Astrocyte (in vitro differentiated cells and primary cell): ENCODE measurements around the gene HS6ST2. TPM values are rescaled to one million over a fixed set of nuclear protein-coding genes. Genes with fewer than 3 reads are reported as not detected.

Experiments used
- DNase-seq: peaks from one replicate; pipeline ENCODE4 v3.0.0-alpha.2; 2010; ENCODE audit warnings: low read depth
- FAIRE-seq: peaks from 2 replicates; lab custom pipeline; 2011; peaks lifted over from hg19 to GRCh38; lab: Jason Lieb, UNC
- H2AFZ ChIP-seq: 2 replicates; pipeline ENCODE4 v1.6.0; 2012; ENCODE audit warnings: low read depth, low read length, inconsistent platforms
- H3K27ac ChIP-seq: 2 replicates; pipeline ENCODE4 v1.5.1; 2011; ENCODE audit warnings: low read depth, low read length, inconsistent platforms
- H3K27me3 ChIP-seq: 2 replicates; pipeline ENCODE4 v1.6.0; 2011; ENCODE audit warnings: low read length, inconsistent platforms; ENCODE audit not compliant: insufficient read depth
- H3K36me3 ChIP-seq: 2 replicates; pipeline ENCODE4 v1.5.1; 2011; ENCODE audit warnings: low read length, inconsistent platforms; ENCODE audit not compliant: insufficient read depth
- H3K4me1 ChIP-seq: 2 replicates; pipeline ENCODE4 v1.5.1; 2011; ENCODE audit warnings: low read length, inconsistent platforms; ENCODE audit not compliant: insufficient read depth
- H3K4me2 ChIP-seq: 2 replicates; pipeline ENCODE4 v1.6.0; 2012; ENCODE audit warnings: low read length, inconsistent platforms
- H3K4me3 ChIP-seq: 2 replicates; pipeline ENCODE4 v1.5.1; 2011; ENCODE audit warnings: low read depth, mild to moderate bottlenecking, low read length, inconsistent platforms; ENCODE audit not compliant: insufficient read depth
- H3K79me2 ChIP-seq: 2 replicates; pipeline ENCODE4 v1.6.0; 2012; ENCODE audit warnings: mild to moderate bottlenecking, low read length, inconsistent platforms; ENCODE audit not compliant: insufficient read depth
- H3K9ac ChIP-seq: 2 replicates; pipeline ENCODE4 v1.6.0; 2012; ENCODE audit warnings: mild to moderate bottlenecking, low read length, inconsistent platforms
- H3K9me3 ChIP-seq: 2 replicates; pipeline ENCODE4 v1.5.1; 2012; ENCODE audit warnings: low read depth, mild to moderate bottlenecking, low read length, inconsistent platforms; ENCODE audit not compliant: insufficient read depth
- H4K20me1 ChIP-seq: 2 replicates; pipeline ENCODE4 v1.6.0; 2012; ENCODE audit warnings: low read length, inconsistent platforms; ENCODE audit not compliant: insufficient read depth
- H3K27ac Mint-ChIP-seq: one replicate; pipeline ENCODE4 v1.8.0; 2021; ENCODE audit warnings: mild to moderate bottlenecking, mixed read lengths; ENCODE audit not compliant: unreplicated experiment
- H3K27me3 Mint-ChIP-seq: one replicate; pipeline ENCODE4 v1.8.0; 2021; ENCODE audit warnings: low read depth, mixed read lengths; ENCODE audit not compliant: unreplicated experiment
- H3K36me3 Mint-ChIP-seq: one replicate; pipeline ENCODE4 v1.8.0; 2021; ENCODE audit warnings: low read depth, mixed read lengths; ENCODE audit not compliant: unreplicated experiment
- H3K4me1 Mint-ChIP-seq: one replicate; pipeline ENCODE4 v1.8.0; 2021; ENCODE audit warnings: low read depth, mixed read lengths; ENCODE audit not compliant: unreplicated experiment
- H3K4me3 Mint-ChIP-seq: one replicate; pipeline ENCODE4 v1.8.0; 2021; ENCODE audit warnings: mild to moderate bottlenecking, moderate library complexity, mixed read lengths; ENCODE audit not compliant: unreplicated experiment
- H3K9me3 Mint-ChIP-seq: one replicate; pipeline ENCODE4 v1.8.0; 2021; ENCODE audit warnings: mild to moderate bottlenecking, mixed read lengths; ENCODE audit not compliant: unreplicated experiment
- EZH2 ChIP-seq: IDR thresholded peaks from 2 replicates; pipeline ENCODE4 v1.6.1; 2012; ENCODE audit warnings: mild to moderate bottlenecking, low read length, inconsistent platforms; ENCODE audit not compliant: insufficient read depth
- total RNA-seq: library from RNA; stranded (reverse); gene quantifications from 2 replicates; pipeline ENCODE4 v1.2.1, GENCODE V29; 2021
- TF ChIP-seq, protein P1 (sequence below): IDR thresholded peaks from 2 replicates; pipeline ENCODE4 v1.5.1; 2011; ENCODE audit warnings: low read depth, mild to moderate bottlenecking, inconsistent platforms, low read length, moderate library complexity; ENCODE audit not compliant: insufficient read depth

The HS6ST2 gene
- total RNA-seq, 1 donor from 2014 or later: 12.9 TPM

DNA sequence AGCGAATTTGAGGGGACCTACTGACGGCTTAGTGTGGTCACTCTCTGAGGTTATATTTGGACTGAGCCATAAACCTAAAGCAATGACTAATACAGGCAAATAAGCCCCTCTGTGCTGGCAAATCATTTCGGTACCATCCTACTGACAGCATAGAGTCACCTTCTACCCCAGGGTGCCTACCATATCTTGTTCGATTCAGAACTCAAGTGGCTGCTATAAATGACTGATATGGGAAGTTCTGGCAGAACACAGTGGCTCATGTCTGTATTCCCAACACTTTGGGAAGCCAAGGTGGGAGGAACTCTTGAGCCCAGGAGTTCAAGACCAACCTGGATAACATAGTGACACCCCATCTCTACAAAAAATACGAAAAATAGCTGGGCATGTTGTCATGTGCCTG, 243.5 kb downstream of the HS6ST2 start:
- Histone ChIP-seq H3K9ac (no peak overlapping the region), H3K27ac (no peak overlapping the region), H3K27me3 (no peaks in the 10 kb centered on the region), H3K36me3 (no peaks in the 10 kb centered on the region), H3K9me3 (no peaks in the 10 kb centered on the region), H4K20me1 (no peaks in the 10 kb centered on the region), H3K4me1 (no peaks in the 10 kb centered on the region), H3K79me2 (no peaks in the 10 kb centered on the region), H2AFZ (no peak overlapping the region), H3K4me3 (no peak overlapping the region), H3K4me2 (no peak overlapping the region)
- Mint-ChIP-seq H3K36me3 (no peaks in the 10 kb centered on the region), H3K4me3 (no peak overlapping the region), H3K27me3 (no peaks in the 10 kb centered on the region), H3K4me1 (peaks cover 10% of the 10 kb centered on the region), H3K9me3 (no peaks in the 10 kb centered on the region), H3K27ac (no peak overlapping the region)
- TF ChIP-seq EZH2: no peak
- TF ChIP-seq, protein P1, sequence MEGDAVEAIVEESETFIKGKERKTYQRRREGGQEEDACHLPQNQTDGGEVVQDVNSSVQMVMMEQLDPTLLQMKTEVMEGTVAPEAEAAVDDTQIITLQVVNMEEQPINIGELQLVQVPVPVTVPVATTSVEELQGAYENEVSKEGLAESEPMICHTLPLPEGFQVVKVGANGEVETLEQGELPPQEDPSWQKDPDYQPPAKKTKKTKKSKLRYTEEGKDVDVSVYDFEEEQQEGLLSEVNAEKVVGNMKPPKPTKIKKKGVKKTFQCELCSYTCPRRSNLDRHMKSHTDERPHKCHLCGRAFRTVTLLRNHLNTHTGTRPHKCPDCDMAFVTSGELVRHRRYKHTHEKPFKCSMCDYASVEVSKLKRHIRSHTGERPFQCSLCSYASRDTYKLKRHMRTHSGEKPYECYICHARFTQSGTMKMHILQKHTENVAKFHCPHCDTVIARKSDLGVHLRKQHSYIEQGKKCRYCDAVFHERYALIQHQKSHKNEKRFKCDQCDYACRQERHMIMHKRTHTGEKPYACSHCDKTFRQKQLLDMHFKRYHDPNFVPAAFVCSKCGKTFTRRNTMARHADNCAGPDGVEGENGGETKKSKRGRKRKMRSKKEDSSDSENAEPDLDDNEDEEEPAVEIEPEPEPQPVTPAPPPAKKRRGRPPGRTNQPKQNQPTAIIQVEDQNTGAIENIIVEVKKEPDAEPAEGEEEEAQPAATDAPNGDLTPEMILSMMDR: no peak
- DNase-seq (no peak), FAIRE-seq (peak; percentile 43)

DNA sequence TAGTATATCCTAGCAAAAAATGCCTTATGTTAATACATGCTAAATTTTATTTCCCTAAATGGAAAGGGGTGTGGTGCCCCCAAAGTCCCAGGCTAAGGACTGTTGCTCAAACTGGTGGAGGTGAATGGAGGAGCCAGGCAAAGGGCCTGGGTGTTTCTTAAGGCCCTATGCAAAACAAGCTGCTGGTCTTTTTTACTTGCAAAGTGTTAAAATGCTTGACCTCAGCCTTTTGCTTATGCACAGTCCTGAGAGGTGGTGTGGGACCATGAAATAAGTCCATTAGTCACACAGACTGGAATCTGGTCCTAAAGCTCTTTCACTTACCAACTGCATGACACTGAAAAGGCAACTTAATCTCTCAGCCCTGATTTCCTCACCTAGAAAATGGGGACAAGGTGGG, 246.1 kb downstream of the HS6ST2 start:
- Histone ChIP-seq H2AFZ (no peak overlapping the region), H3K9me3 (no peaks in the 10 kb centered on the region), H3K9ac (no peak overlapping the region), H3K79me2 (no peaks in the 10 kb centered on the region), H3K27me3 (no peaks in the 10 kb centered on the region), H3K36me3 (no peaks in the 10 kb centered on the region), H3K27ac (no peak overlapping the region), H4K20me1 (no peaks in the 10 kb centered on the region), H3K4me3 (no peak overlapping the region), H3K4me1 (no peaks in the 10 kb centered on the region), H3K4me2 (no peak overlapping the region)
- FAIRE-seq (no peak), DNase-seq (no peak)
- Mint-ChIP-seq H3K27me3 (no peaks in the 10 kb centered on the region), H3K36me3 (no peaks in the 10 kb centered on the region), H3K27ac (no peak overlapping the region), H3K9me3 (no peaks in the 10 kb centered on the region), H3K4me1 (peaks cover 10% of the 10 kb centered on the region), H3K4me3 (no peak overlapping the region)
- TF ChIP-seq EZH2: no peak
- TF ChIP-seq, protein P1: no peak

DNA sequence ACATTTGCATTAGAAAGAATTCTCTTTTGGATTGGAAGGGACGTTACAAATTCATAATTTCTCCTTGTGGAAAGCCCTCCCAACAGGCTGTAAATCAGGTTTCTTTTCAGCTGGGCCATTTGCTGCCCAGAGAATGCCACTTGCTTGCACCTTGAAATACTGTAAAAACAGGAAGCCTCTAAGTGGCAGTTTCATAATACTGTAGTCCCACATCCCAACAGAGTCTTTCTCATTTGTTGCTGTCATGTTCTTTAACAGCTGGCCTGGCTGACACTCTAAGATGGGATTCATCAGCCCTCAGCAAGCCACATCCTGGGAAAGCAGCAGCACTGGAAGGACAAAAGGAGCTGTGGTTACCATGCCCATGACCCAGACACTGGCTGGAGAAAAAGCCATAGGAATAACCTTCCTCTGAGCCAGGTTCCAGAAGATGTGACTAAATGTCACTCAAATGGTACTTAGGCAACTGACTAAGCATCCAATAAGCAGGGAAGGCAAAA, 247.7 kb downstream of the HS6ST2 start:
- no peaks in the 10 kb centered on the region for H3K36me3 ChIP-seq
- no peaks in the 10 kb centered on the region for H3K36me3 Mint-ChIP-seq
- no peak overlapping the region for H3K27ac Mint-ChIP-seq
- H3K4me1 Mint-ChIP-seq: peaks cover 10% of the 10 kb centered on the region
- no peak overlapping the region for H2AFZ ChIP-seq
- H3K79me2 ChIP-seq: no peaks in the 10 kb centered on the region
- no peaks in the 10 kb centered on the region for H3K27me3 ChIP-seq
- no peaks in the 10 kb centered on the region for H3K9me3 ChIP-seq
- H3K4me1 ChIP-seq: no peaks in the 10 kb centered on the region
- no peak overlapping the region for H3K4me2 ChIP-seq
- H3K4me3 Mint-ChIP-seq: no peak overlapping the region
- TF ChIP-seq EZH2: no peak
- TF ChIP-seq, protein P1: no peak
- peak; percentile 17 for FAIRE-seq
- no peaks in the 10 kb centered on the region for H3K27me3 Mint-ChIP-seq
- H3K4me3 ChIP-seq: no peak overlapping the region
- no peak overlapping the region for H3K9ac ChIP-seq
- no peaks in the 10 kb centered on the region for H4K20me1 ChIP-seq
- H3K27ac ChIP-seq: no peak overlapping the region
- no peaks in the 10 kb centered on the region for H3K9me3 Mint-ChIP-seq
- DNase-seq: no peak
